ENCODE measurements around the gene NAA15.

NAA15 gene

GRCh38 chr4:139453371-139454110 is 152.2 kb downstream of the NAA15 start (continued):
- TF ChIP-seq ZNF518A (tag by site-specific recombination; conservative IDR thresholded peaks at IDR 0.05; ENCODE audit: low read depth) (no peak), ZNF175 (tag by site-specific recombination; IDR thresholded peaks at IDR 0.05) (no peak), ZNF324 (tag by site-specific recombination; IDR thresholded peaks at IDR 0.05) (no peak; the same call in 1 of the 2 replicates), PRDM6 (tag by site-specific recombination; IDR thresholded peaks at IDR 0.05) (no peak), HOXD13 (CRISPR knock-in tag; IDR thresholded peaks at IDR 0.05; ENCODE audit: borderline replicate concordance) (no peak), ZNF561 (tag by site-specific recombination; IDR thresholded peaks at IDR 0.05; ENCODE audit: borderline replicate concordance) (peak; percentile 56; the same call in 1 of the 2 replicates), ZNF18 (tag by site-specific recombination; IDR thresholded peaks at IDR 0.05) (no peak), PRDM4 (tag by site-specific recombination; IDR thresholded peaks at IDR 0.05) (no peak), ZNF140 (tag by site-specific recombination; IDR thresholded peaks at IDR 0.05) (no peak), ZNF266 (tag by site-specific recombination; IDR thresholded peaks at IDR 0.05; ENCODE audit: low read depth) (no peak), KLF7 (tag by site-specific recombination; IDR thresholded peaks at IDR 0.05; ENCODE audit: borderline replicate concordance) (no peak), ZNF654 (tag by site-specific recombination; IDR thresholded peaks at IDR 0.05; ENCODE audit: low read depth) (no peak), ZNF571 (tag by site-specific recombination; IDR thresholded peaks at IDR 0.05) (no peak), ZNF792 (tag by site-specific recombination; IDR thresholded peaks at IDR 0.05) (no peak), TRIM28 (IDR thresholded peaks at IDR 0.05; ENCODE audit: borderline replicate concordance, low read length) (peak; percentile 78; the same call in 1 of the 2 replicates), ZNF184 (tag by site-specific recombination; IDR thresholded peaks at IDR 0.05) (no peak), YY2 (tag by site-specific recombination; IDR thresholded peaks at IDR 0.05) (no peak), ZNF658 (tag by site-specific recombination; IDR thresholded peaks at IDR 0.05) (no peak), SCRT1 (tag by site-specific recombination; IDR thresholded peaks at IDR 0.05; ENCODE audit: borderline replicate concordance) (no peak), FEZF1 (tag by site-specific recombination; IDR thresholded peaks at IDR 0.05) (no peak), SP7 (tag by site-specific recombination; IDR thresholded peaks at IDR 0.05) (peak; percentile 55; the same call in 1 of the 2 replicates), ZNF23 (tag by site-specific recombination; IDR thresholded peaks at IDR 0.05; ENCODE audit: borderline replicate concordance) (no peak), ZNF76 (tag by site-specific recombination; IDR thresholded peaks at IDR 0.05; ENCODE audit: borderline replicate concordance, low read depth) (no peak), ELK4 (IDR thresholded peaks at IDR 0.05; ENCODE audit: borderline replicate concordance, low read depth, low read length) (no peak), EGR2 (tag by site-specific recombination; IDR thresholded peaks at IDR 0.05; ENCODE audit: low read depth) (peak; percentile 53; the same call in 1 of the 2 replicates), ZNF514 (tag by site-specific recombination; IDR thresholded peaks at IDR 0.05) (no peak), ZSCAN23 (tag by site-specific recombination; IDR thresholded peaks at IDR 0.05) (no peak), ZNF10 (tag by site-specific recombination; IDR thresholded peaks at IDR 0.05) (no peak)
